ENCODE results near the gene SZRD1.

DNA sequence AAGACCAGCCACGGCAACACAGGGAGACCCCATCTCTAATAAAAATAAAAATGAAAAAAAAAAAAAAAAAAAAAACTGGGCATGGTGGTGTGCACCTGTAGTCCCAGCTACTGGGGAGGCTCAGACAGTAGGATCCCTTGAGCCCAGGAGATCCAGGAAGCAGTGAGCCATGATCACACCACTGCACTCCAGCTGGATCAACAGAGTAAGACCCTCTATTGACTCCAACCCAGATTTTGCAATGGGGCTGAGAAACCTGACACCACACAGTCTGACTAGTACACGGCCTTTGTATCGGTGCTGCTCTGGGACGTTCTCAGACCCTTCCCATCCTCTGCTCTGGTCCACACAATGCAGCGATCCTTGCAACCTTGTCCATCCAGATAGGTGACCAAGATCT, 38.4 kb downstream of the SZRD1 start:
- no peak for TF ChIP-seq POLR2A (IDR thresholded peaks at IDR 0.05)
- TF ChIP-seq CTCF (IDR thresholded peaks at IDR 0.05) = no peak

Measured in suprapubic skin (tissue), 3 donors.